ENCODE results near the gene MCOLN1.

The MCOLN1 gene

GRCh38 chr19:7540761-7541474, 18.5 kb downstream of the MCOLN1 start:
- ATAC-seq, result peak; percentile 85
- TF ChIP-seq ARNTL (CRISPR knock-in tag; IDR thresholded peaks at IDR 0.05; ENCODE audit: borderline replicate concordance, low read depth), result no peak
- TF ChIP-seq ZNF565 (CRISPR knock-in tag; conservative IDR thresholded peaks at IDR 0.05; ENCODE audit: low read depth), result no peak
- TF ChIP-seq TSHZ2 (CRISPR knock-in tag; IDR thresholded peaks at IDR 0.05), result no peak
- no peak for TF ChIP-seq CSRNP3 (CRISPR knock-in tag; IDR thresholded peaks at IDR 0.05)
- no peak for TF ChIP-seq SNAI2 (CRISPR knock-in tag; IDR thresholded peaks at IDR 0.05)
- no peak for TF ChIP-seq ISL1 (CRISPR knock-in tag; IDR thresholded peaks at IDR 0.05)
- no peak for TF ChIP-seq ZFP3 (CRISPR knock-in tag; IDR thresholded peaks at IDR 0.05)
- TF ChIP-seq ZNF8 (CRISPR knock-in tag; IDR thresholded peaks at IDR 0.05), result no peak
- no peak for TF ChIP-seq ZNF70 (CRISPR knock-in tag; IDR thresholded peaks at IDR 0.05)
- no peak for TF ChIP-seq BACH2 (CRISPR knock-in tag; IDR thresholded peaks at IDR 0.05; ENCODE audit: borderline replicate concordance)
- TF ChIP-seq TOX (CRISPR knock-in tag; IDR thresholded peaks at IDR 0.05; ENCODE audit: borderline replicate concordance), result no peak
- TF ChIP-seq POU6F1 (CRISPR knock-in tag; IDR thresholded peaks at IDR 0.05; ENCODE audit: borderline replicate concordance, low read depth), result no peak
- no peak for TF ChIP-seq ESRRG (CRISPR knock-in tag; IDR thresholded peaks at IDR 0.05)
- TF ChIP-seq TCF4 (CRISPR knock-in tag; IDR thresholded peaks at IDR 0.05; ENCODE audit: borderline replicate concordance), result no peak

- TF ChIP-seq POU6F1 (CRISPR knock-in tag; IDR thresholded peaks at IDR 0.05; ENCODE audit: borderline replicate concordance, low read depth), result no peak
- TF ChIP-seq TSHZ2 (CRISPR knock-in tag; IDR thresholded peaks at IDR 0.05), result no peak
- TF ChIP-seq CSRNP3 (CRISPR knock-in tag; IDR thresholded peaks at IDR 0.05), result no peak
- no peak for TF ChIP-seq ZFP30 (CRISPR knock-in tag; IDR thresholded peaks at IDR 0.05)
- ATAC-seq, result no peak
These were observed 19.0 kb downstream of the MCOLN1 start for GRCh38 chr19:7541475-7541824.

- no peak for ATAC-seq
- TF ChIP-seq TSHZ2 (CRISPR knock-in tag; IDR thresholded peaks at IDR 0.05) (no peak), ZFP30 (CRISPR knock-in tag; IDR thresholded peaks at IDR 0.05) (no peak), ARNTL (CRISPR knock-in tag; IDR thresholded peaks at IDR 0.05; ENCODE audit: borderline replicate concordance, low read depth) (no peak), PATZ1 (CRISPR knock-in tag; IDR thresholded peaks at IDR 0.05; ENCODE audit: borderline replicate concordance) (no peak), SNAI2 (CRISPR knock-in tag; IDR thresholded peaks at IDR 0.05) (no peak)
These were observed 19.5 kb downstream of the MCOLN1 start for GRCh38 chr19:7541828-7542443.
